ENCODE data around the gene ZNF512.

DNA sequence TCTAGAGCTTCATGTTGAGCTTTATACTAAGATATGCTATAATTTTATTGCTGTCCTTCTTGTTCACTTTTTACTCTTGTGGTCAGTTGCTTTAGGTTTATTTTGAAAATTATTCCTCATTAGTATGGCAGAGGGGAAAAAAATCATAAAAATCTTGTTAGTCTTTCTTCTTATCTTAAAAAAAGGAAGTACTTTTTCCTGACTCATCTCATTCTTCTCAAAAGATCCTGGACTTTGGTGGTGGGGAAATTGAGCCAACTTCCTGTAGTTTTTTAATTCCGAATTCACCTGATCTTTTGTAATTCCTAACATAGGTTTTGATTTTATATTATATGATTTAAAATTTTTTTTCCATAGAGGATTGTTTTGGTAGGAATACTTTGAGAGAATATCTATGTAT is 84.6 kb downstream of the ZNF512 start:
- TF ChIP-seq, protein P1, sequence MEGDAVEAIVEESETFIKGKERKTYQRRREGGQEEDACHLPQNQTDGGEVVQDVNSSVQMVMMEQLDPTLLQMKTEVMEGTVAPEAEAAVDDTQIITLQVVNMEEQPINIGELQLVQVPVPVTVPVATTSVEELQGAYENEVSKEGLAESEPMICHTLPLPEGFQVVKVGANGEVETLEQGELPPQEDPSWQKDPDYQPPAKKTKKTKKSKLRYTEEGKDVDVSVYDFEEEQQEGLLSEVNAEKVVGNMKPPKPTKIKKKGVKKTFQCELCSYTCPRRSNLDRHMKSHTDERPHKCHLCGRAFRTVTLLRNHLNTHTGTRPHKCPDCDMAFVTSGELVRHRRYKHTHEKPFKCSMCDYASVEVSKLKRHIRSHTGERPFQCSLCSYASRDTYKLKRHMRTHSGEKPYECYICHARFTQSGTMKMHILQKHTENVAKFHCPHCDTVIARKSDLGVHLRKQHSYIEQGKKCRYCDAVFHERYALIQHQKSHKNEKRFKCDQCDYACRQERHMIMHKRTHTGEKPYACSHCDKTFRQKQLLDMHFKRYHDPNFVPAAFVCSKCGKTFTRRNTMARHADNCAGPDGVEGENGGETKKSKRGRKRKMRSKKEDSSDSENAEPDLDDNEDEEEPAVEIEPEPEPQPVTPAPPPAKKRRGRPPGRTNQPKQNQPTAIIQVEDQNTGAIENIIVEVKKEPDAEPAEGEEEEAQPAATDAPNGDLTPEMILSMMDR (IDR thresholded peaks at IDR 0.05), result no peak
- no peak for TF ChIP-seq POLR2A (IDR thresholded peaks at IDR 0.05)
